H7 (cell line): ENCODE data around the gene POLRMT. TPM values are rescaled to one million over a fixed set of nuclear protein-coding genes. Genes with fewer than 3 reads are reported as not detected.
A peak's percentile ranks its signal among the peaks of the same experiment; 100 is the strongest.

Source experiments
- DNase-seq: peaks from one replicate; pipeline ENCODE4 v3.0.0; 2012
- H3K27me3 ChIP-seq: 2 replicates; pipeline ENCODE4 v1.6.0; 2011; ENCODE audit warnings: mild to moderate bottlenecking, low read length; ENCODE audit not compliant: control insufficient read depth, insufficient read depth
- H3K36me3 ChIP-seq: replicated peaks from 2 replicates; pipeline ENCODE4 v1.5.1; 2011; ENCODE audit warnings: low read length; ENCODE audit not compliant: control insufficient read depth, insufficient read depth
- H3K4me3 ChIP-seq: 2 replicates; pipeline ENCODE4 v1.5.1; 2011; ENCODE audit warnings: low read depth, mild to moderate bottlenecking, control low read depth, low read length, moderate library complexity; ENCODE audit not compliant: insufficient read depth
- total RNA-seq: library from RNA; depleted of rRNA; stranded (reverse); fragments of >200 nt; shearing (Covaris generic); gene quantifications from 2 replicates; pipeline ENCODE4 v1.2.3, GENCODE V29; 2014; rRNA removed

POLRMT gene
- total RNA-seq: 120 and 128 TPM in 2 replicates

GRCh38 chr19:633068-633785 lies at the start of gene POLRMT:
Gene POLRMT, minus strand, starts transcription at chr19:633537. Its CDS starts 25 bp downstream, at chr19:633512.
- no peaks in the 10 kb centered on the region; the same call in 1 of the 2 replicates for H3K36me3 ChIP-seq
- peak within 1 kb of the TSS; percentile 95 for H3K4me3 ChIP-seq
- DNase-seq: peak; percentile 100
- peaks cover 1% of the 10 kb centered on the region; the same call in 1 of the 2 replicates for H3K27me3 ChIP-seq

- no peak overlapping the region for H3K4me3 ChIP-seq
- no peak for DNase-seq
- no peaks in the 10 kb centered on the region; the same call in 1 of the 2 replicates for H3K27me3 ChIP-seq
- no peaks in the 10 kb centered on the region for H3K36me3 ChIP-seq
These were observed 49.5 kb upstream of the POLRMT start for GRCh38 chr19:682678-683320.

- peak; percentile 99 for DNase-seq
- Histone ChIP-seq H3K36me3 (no peaks in the 10 kb centered on the region), H3K27me3 (peaks cover 11% of the 10 kb centered on the region), H3K4me3 (peak overlapping the region; percentile 51; the same call in 1 of the 2 replicates)
These were observed 48.0 kb upstream of the POLRMT start for GRCh38 chr19:681029-682019.

GRCh38 chr19:680287-681028 lies 47.1 kb upstream of the POLRMT start:
- peaks cover 14% of the 10 kb centered on the region for H3K27me3 ChIP-seq

GRCh38 chr19:679418-680286 lies 46.3 kb upstream of the POLRMT start:
- Histone ChIP-seq H3K36me3 (no peaks in the 10 kb centered on the region), H3K4me3 (peak overlapping the region; percentile 67), H3K27me3 (peaks cover 16% of the 10 kb centered on the region)
- peak; percentile 91 for DNase-seq

More at GRCh38 chr19:680287-681028, 47.1 kb upstream of the POLRMT start:
- Histone ChIP-seq H3K4me3 (peak overlapping the region; percentile 67), H3K36me3 (no peaks in the 10 kb centered on the region)
- peak; percentile 100 for DNase-seq

GRCh38 chr19:678791-679388 lies 45.6 kb upstream of the POLRMT start:
- no peaks in the 10 kb centered on the region for H3K36me3 ChIP-seq
- H3K27me3 ChIP-seq: peaks cover 16% of the 10 kb centered on the region
- peak; percentile 70 for DNase-seq
- no peak overlapping the region for H3K4me3 ChIP-seq

- Histone ChIP-seq H3K36me3 (no peaks in the 10 kb centered on the region), H3K4me3 (no peak overlapping the region), H3K27me3 (peaks cover 16% of the 10 kb centered on the region)
- DNase-seq: peak; percentile 66
These were observed 44.5 kb upstream of the POLRMT start for GRCh38 chr19:677601-678436.

- H3K27me3 ChIP-seq: peaks cover 16% of the 10 kb centered on the region
- no peak overlapping the region for H3K4me3 ChIP-seq
- H3K36me3 ChIP-seq: no peaks in the 10 kb centered on the region
- DNase-seq: peak; percentile 70
These were observed 43.9 kb upstream of the POLRMT start for GRCh38 chr19:677201-677600.

GRCh38 chr19:676339-677105 lies 43.2 kb upstream of the POLRMT start, which contains the start of gene FSTL3:
Gene FSTL3, plus strand, starts transcription at chr19:676392. Its CDS starts 32 bp downstream, at chr19:676424.
- DNase-seq: peak; percentile 85
- peaks cover 16% of the 10 kb centered on the region for H3K27me3 ChIP-seq
- peak within 1 kb of the TSS; percentile 29 for H3K4me3 ChIP-seq
- no peaks in the 10 kb centered on the region for H3K36me3 ChIP-seq

GRCh38 chr19:676007-676338 lies 42.6 kb upstream of the POLRMT start:
- Histone ChIP-seq H3K4me3 (no peak overlapping the region), H3K27me3 (peaks cover 16% of the 10 kb centered on the region), H3K36me3 (no peaks in the 10 kb centered on the region)
- DNase-seq: no peak

- peak; percentile 54 for DNase-seq
- Histone ChIP-seq H3K27me3 (peaks cover 16% of the 10 kb centered on the region), H3K36me3 (no peaks in the 10 kb centered on the region), H3K4me3 (no peak overlapping the region)
These were observed 41.2 kb upstream of the POLRMT start for GRCh38 chr19:674282-675151.
